Gastrocnemius medialis (tissue), 4 donors: ENCODE measurements around the gene DMPK. TPM values are rescaled to one million over a fixed set of nuclear protein-coding genes. Genes with fewer than 3 reads are reported as not detected.
"Not testable (repeated sequence)": the region's sequence is repeated elsewhere in the genome, so short reads cannot be mapped to it uniquely, and the experiment has no call there.

ENCODE experiments used
- ATAC-seq, 2 donors: fragments of 150-250 bp; one replicate each; pipeline ENCODE4 v1.9.1; 2016
- DNase-seq, 2 donors: peaks; one replicate each; pipeline ENCODE4 v3.0.0-alpha.2; 2019
- H3K27ac ChIP-seq, 4 donors: fragments of 200-600 bp; sonication (generic); 1 replicate in 1 of 4; 2 replicates in 3 of 4; pipeline ENCODE4 v1.5.1; 2016 to 2018; ENCODE audit warnings: mild to moderate bottlenecking in 2 of 4, moderate library complexity in 1 of 4
- H3K27me3 ChIP-seq, 3 donors: fragments of 200-600 bp; sonication (generic) in 2 of 3; 1 replicate in 1 of 3; 2 replicates in 2 of 3; pipeline versions ENCODE4 v1.5.1 to v1.6.0; 2016 to 2019; ENCODE audit warnings: mild to moderate bottlenecking in 1 of 3, moderate library complexity in 1 of 3
- H3K36me3 ChIP-seq, 2 donors: fragments of 200-600 bp; sonication (generic) in 1 of 2; one replicate each; pipeline ENCODE4 v1.5.1; 2017 to 2018
- H3K4me1 ChIP-seq, 2 donors: fragments of 200-600 bp; sonication (generic) in 1 of 2; one replicate each; pipeline ENCODE4 v1.5.1; 2016 to 2017; ENCODE audit warnings: mild to moderate bottlenecking in 2 of 2
- H3K4me3 ChIP-seq, 4 donors: fragments of 200-600 bp; sonication (generic) in 3 of 4; 1 replicate in 1 of 4; 2 replicates in 3 of 4; pipeline ENCODE4 v1.5.1; 2016 to 2019; ENCODE audit warnings: mild to moderate bottlenecking in 2 of 4
- H3K9me3 ChIP-seq, 3 donors: fragments of 200-600 bp; sonication (generic) in 2 of 3; 1 replicate in 1 of 3; 2 replicates in 2 of 3; pipeline ENCODE4 v1.5.1; 2016 to 2019
- CTCF ChIP-seq, 5 experiments: fragments of 450-650 bp in 3 of 5; fragments of 200-600 bp in 2 of 5; sonication (generic) in 2 of 5; IDR thresholded peaks in 4 of 5; conservative IDR thresholded peaks in 1 of 5; 1 replicate in 4 of 5; 2 replicates in 1 of 5; pipeline ENCODE4 v1.5.1; 2016 to 2019; ENCODE audit warnings: antibody characterized with exemption in 5 of 5, mild to moderate bottlenecking in 3 of 5, moderate library complexity in 3 of 5
- POLR2A ChIP-seq, 2 donors: fragments of 450-650 bp; IDR thresholded peaks; one replicate each; pipeline ENCODE4 v1.6.1; 2017; ENCODE audit warnings: antibody characterized with exemption in 2 of 2, mild to moderate bottlenecking in 2 of 2, moderate library complexity in 2 of 2
- in situ Hi-C, 4 donors: fragments of 200-750 bp; cut with MboI; loops; one replicate each; pipeline versions ENCODE4 v1.15.0 to v1.8.0; 2017; ENCODE audit warnings: low sequenced_read_pairs in 4 of 4
- intact Hi-C: fragments of 100-400 bp; cut with DNase I; formaldehyde crosslinking; loops from one replicate; pipeline ENCODE4 v1.15.1; 2023; ENCODE audit warnings: low total_unique reads
- total RNA-seq, 4 donors: library from RNA; depleted of rRNA; stranded (reverse); fragments of >200 nt; gene quantifications; one replicate each; pipeline versions ENCODE4 v1.1.0 to v1.2.3, GENCODE V29; 2016

Gene DMPK
- total RNA-seq, 4 donors from 2014 or later: 93.0 to 196 (median 116) TPM

GRCh38 chr19:45753548-45753947, 28.7 kb downstream of the DMPK start:
- TF ChIP-seq POLR2A (IDR thresholded peaks at IDR 0.05) (no peak), CTCF (IDR thresholded peaks at IDR 0.05 in 4 of 5, conservative IDR thresholded peaks at IDR 0.05 in 1 of 5) (no peak)
- Histone ChIP-seq H3K27ac (no peak overlapping the region), H3K27me3 (no peaks in the 10 kb centered on the region), H3K9me3 (no peaks in the 10 kb centered on the region), H3K4me1 (no peaks in the 10 kb centered on the region), H3K36me3 (no peaks in the 10 kb centered on the region), H3K4me3 (no peak overlapping the region)
- ATAC-seq: no peak
- no peak for DNase-seq
- in situ Hi-C loops: no loop called here
- intact Hi-C loops: no loop called here

- no peaks in the 10 kb centered on the region for H3K36me3 ChIP-seq
- no peak for DNase-seq
- H3K27me3 ChIP-seq: no peaks in the 10 kb centered on the region
- no peak for ATAC-seq
- intact Hi-C loops (no loop called here), in situ Hi-C loops (no loop called here)
- no peak overlapping the region for H3K4me3 ChIP-seq
- H3K27ac ChIP-seq: no peak overlapping the region
- H3K4me1 ChIP-seq: no peaks in the 10 kb centered on the region
- H3K9me3 ChIP-seq: no peaks in the 10 kb centered on the region
- TF ChIP-seq CTCF (IDR thresholded peaks at IDR 0.05 in 4 of 5, conservative IDR thresholded peaks at IDR 0.05 in 1 of 5) (no peak), POLR2A (IDR thresholded peaks at IDR 0.05) (no peak)
Measured at GRCh38 chr19:45752639-45753038, 29.7 kb downstream of the DMPK start.

GRCh38 chr19:45751483-45751882, 30.8 kb downstream of the DMPK start:
- H3K4me3 ChIP-seq, H3K36me3 ChIP-seq, in situ Hi-C loops, intact Hi-C loops, H3K27me3 ChIP-seq, H3K9me3 ChIP-seq, H3K27ac ChIP-seq, DNase-seq, H3K4me1 ChIP-seq, ATAC-seq: not testable (repeated sequence)

GRCh38 chr19:45747513-45747912, 34.8 kb downstream of the DMPK start:
- in situ Hi-C loops (no loop called here), intact Hi-C loops (no loop called here)
- DNase-seq (no peak), ATAC-seq (no peak)
- H3K27ac ChIP-seq: no peak overlapping the region
- no peak overlapping the region for H3K4me3 ChIP-seq
- H3K4me1 ChIP-seq: no peaks in the 10 kb centered on the region
- H3K36me3 ChIP-seq: no peaks in the 10 kb centered on the region
- TF ChIP-seq POLR2A (IDR thresholded peaks at IDR 0.05) (no peak), CTCF (IDR thresholded peaks at IDR 0.05 in 4 of 5, conservative IDR thresholded peaks at IDR 0.05 in 1 of 5) (no peak)
- no peaks in the 10 kb centered on the region for H3K27me3 ChIP-seq
- H3K9me3 ChIP-seq: no peaks in the 10 kb centered on the region

- intact Hi-C loops: no loop called here
- TF ChIP-seq CTCF (IDR thresholded peaks at IDR 0.05 in 4 of 5, conservative IDR thresholded peaks at IDR 0.05 in 1 of 5) (no peak), POLR2A (IDR thresholded peaks at IDR 0.05) (no peak)
- Histone ChIP-seq H3K27ac (no peak overlapping the region), H3K27me3 (no peaks in the 10 kb centered on the region), H3K4me3 (no peak overlapping the region), H3K36me3 (no peaks in the 10 kb centered on the region), H3K4me1 (no peaks in the 10 kb centered on the region), H3K9me3 (no peaks in the 10 kb centered on the region)
- DNase-seq (no peak), ATAC-seq (no peak)
- in situ Hi-C loops: no loop called here
Measured at GRCh38 chr19:45746866-45747265, 35.4 kb downstream of the DMPK start.
